SH-SY5Y (cell line): Measurements from ENCODE around the gene ZNF557.

Source experiments
- GATA2 ChIP-seq: IDR thresholded peaks from 2 replicates; pipeline ENCODE4 v1.6.1; 2011; ENCODE audit warnings: mild to moderate bottlenecking, low read depth, low read length
- GATA3 ChIP-seq: IDR thresholded peaks from 2 replicates; pipeline ENCODE4 v1.6.1; 2011; ENCODE audit warnings: low read depth, mild to moderate bottlenecking, low read length, moderate library complexity

DNA sequence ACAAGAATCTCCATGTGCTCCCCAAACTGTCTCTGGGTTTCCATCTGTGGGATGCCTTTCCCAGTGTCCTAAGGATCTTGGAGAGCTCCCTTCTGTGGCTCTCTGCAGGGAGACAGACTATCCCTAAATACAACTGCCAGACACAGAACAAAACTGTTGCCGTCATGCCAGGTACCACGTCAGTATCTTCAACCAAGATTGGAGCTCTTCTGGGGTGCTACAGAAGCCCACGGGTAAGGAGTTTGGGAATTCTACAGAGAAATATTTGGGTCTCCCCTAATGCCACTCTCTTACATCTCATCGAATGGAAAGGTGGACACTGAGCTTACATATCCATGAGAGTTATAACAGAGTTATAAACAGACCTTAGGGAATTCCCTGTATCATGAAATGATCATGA is 6.2 kb upstream of the ZNF557 start:
- TF ChIP-seq GATA2 (no peak), GATA3 (no peak)
